ENCODE measurements around the gene BLMH.

DNA sequence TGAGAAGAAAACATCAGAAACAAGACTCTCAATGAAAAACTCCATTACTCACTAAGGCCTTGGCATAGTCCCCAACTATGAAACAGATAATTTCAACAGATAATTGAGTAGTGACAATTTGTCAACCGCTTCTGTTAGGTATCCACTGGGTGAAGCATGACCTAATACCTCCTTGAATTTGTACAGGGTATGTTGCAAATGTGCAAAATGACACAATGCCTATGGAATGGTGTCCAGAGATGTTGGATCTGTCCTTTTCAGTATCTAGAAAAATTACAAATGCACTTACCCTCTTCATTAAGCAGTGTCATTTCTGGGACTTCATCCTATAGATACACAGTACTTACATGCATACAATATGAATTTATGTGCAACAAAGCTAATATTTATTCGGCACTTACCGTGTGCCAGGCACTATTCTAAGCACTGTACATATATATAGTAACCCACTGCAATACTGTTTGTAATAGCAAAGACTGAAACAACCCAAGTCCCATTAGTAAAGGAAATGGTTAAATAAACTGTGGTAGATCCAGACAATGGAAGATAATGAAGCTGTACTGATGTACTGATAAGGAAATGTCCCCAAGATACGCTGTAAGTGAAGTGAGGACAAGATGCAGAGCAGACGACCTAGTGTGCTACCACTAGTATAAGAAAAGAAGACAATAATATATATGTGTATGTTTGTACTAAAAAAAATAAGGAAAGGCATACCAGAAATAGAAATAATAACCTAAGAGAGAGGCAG is 34.8 kb downstream of the BLMH start:
- TF ChIP-seq BHLHE40 (IDR thresholded peaks at IDR 0.05; ENCODE audit: borderline replicate concordance) (no peak), SP1 (IDR thresholded peaks at IDR 0.05) (no peak), SUZ12 (IDR thresholded peaks at IDR 0.05) (no peak), ZNF384 (IDR thresholded peaks at IDR 0.05) (no peak), FOXA1 (IDR thresholded peaks at IDR 0.05) (no peak)
